Neural crest cell (in vitro differentiated cells): ENCODE measurements around the gene MT1E. TPM values are rescaled to one million over a fixed set of nuclear protein-coding genes. Genes with fewer than 3 reads are reported as not detected.
A peak's percentile ranks its signal among the peaks of the same experiment; 100 is the strongest.

Experiments used
- DNase-seq: peaks from one replicate; pipeline ENCODE4 v3.0.0; 2021; ENCODE audit warnings: low read depth, mixed read lengths, low spot score
- H3K27ac Mint-ChIP-seq: one replicate; pipeline ENCODE4 v1.8.0; 2021; ENCODE audit warnings: mild to moderate bottlenecking, mixed read lengths; ENCODE audit not compliant: unreplicated experiment
- H3K27me3 Mint-ChIP-seq: 2 replicates; pipeline ENCODE4 v1.8.0; 2021; ENCODE audit warnings: low read depth, mild to moderate bottlenecking, mixed read lengths
- H3K36me3 Mint-ChIP-seq: 2 replicates; pipeline ENCODE4 v1.8.0; 2021; ENCODE audit warnings: low read depth, mild to moderate bottlenecking, mixed read lengths
- H3K4me1 Mint-ChIP-seq: 2 replicates; pipeline ENCODE4 v1.8.0; 2021; ENCODE audit warnings: mixed read lengths
- H3K4me3 Mint-ChIP-seq: one replicate; pipeline ENCODE4 v1.8.0; 2021; ENCODE audit warnings: mild to moderate bottlenecking, mixed read lengths
- H3K9me3 Mint-ChIP-seq: 2 replicates; pipeline ENCODE4 v1.8.0; 2021; ENCODE audit warnings: mixed read lengths
- total RNA-seq: library from RNA; stranded (reverse); gene quantifications from 2 replicates; pipeline ENCODE4 v1.2.1, GENCODE V29; 2021
- TF ChIP-seq, protein P1 (sequence below): fragments of 200-600 bp; sonication (generic); conservative IDR thresholded peaks from 2 replicates; pipeline ENCODE4 v1.5.0; 2021; ENCODE audit warnings: antibody characterized with exemption, mild to moderate bottlenecking

Gene MT1E
- total RNA-seq, 1 donor from 2014 or later = 0.49 TPM

DNA sequence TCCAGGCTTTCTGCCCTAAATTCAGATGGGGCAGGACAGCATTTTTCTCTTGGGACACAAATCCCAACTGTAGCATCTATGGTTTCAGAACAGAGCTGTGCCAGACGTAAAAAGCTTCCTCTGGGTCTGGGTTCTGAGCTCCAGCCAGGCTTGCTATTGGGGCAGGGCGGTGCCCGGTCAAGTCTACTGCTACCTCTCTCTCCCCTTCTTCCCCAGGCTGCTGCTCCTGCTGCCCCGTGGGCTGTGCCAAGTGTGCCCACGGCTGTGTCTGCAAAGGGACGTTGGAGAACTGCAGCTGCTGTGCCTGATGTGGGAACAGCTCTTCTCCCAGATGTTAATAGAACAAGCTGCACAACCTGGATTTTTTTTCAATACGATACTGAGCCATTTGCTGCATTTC is 8.0 kb downstream of the MT1E start:
- Mint-ChIP-seq H3K36me3 (no peaks in the 10 kb centered on the region), H3K4me3 (no peak overlapping the region), H3K9me3 (no peaks in the 10 kb centered on the region), H3K27me3 (peaks cover 99% of the 10 kb centered on the region), H3K4me1 (peaks cover 10% of the 10 kb centered on the region), H3K27ac (no peak overlapping the region)
- TF ChIP-seq, protein P1, sequence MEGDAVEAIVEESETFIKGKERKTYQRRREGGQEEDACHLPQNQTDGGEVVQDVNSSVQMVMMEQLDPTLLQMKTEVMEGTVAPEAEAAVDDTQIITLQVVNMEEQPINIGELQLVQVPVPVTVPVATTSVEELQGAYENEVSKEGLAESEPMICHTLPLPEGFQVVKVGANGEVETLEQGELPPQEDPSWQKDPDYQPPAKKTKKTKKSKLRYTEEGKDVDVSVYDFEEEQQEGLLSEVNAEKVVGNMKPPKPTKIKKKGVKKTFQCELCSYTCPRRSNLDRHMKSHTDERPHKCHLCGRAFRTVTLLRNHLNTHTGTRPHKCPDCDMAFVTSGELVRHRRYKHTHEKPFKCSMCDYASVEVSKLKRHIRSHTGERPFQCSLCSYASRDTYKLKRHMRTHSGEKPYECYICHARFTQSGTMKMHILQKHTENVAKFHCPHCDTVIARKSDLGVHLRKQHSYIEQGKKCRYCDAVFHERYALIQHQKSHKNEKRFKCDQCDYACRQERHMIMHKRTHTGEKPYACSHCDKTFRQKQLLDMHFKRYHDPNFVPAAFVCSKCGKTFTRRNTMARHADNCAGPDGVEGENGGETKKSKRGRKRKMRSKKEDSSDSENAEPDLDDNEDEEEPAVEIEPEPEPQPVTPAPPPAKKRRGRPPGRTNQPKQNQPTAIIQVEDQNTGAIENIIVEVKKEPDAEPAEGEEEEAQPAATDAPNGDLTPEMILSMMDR = no peak
- DNase-seq = no peak

DNA sequence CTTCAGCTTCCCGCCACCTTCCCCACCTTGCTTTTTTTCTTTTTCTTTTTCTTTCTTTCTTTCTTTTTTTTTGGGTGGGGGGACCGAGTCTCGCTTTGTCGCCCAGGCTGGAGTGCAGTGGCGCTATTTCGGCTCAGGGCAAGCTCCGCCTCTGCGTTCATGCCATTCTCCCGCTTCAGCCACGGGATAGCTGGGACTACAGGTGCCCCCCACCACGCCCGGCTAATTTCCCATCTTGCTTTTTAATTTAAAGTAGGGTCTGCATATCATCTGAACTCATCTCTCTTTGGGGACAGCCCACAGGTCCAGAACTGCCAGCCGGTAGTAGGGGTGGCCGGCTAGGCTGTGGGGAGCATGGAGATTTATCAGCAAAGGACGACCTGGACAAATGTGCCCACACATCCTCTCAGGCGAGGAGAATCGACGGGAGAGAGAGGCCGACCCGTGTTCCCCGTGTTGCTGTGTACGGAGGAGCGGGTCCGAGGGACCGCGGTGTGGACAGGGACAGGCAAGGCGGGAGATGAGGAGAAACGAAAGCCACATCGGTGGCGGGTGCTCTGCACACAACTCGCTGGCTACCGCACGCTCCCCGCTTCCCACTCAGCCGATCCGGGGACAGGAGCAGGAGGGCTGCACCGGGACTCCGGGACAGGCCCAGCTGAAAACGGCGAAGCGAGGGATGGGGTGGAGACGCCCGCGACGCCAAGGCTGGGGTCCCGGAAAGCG is 9.3 kb downstream of the MT1E start:
- DNase-seq = no peak
- Mint-ChIP-seq H3K9me3 (no peaks in the 10 kb centered on the region), H3K27ac (no peak overlapping the region), H3K4me1 (peaks cover 10% of the 10 kb centered on the region), H3K36me3 (no peaks in the 10 kb centered on the region), H3K27me3 (peaks cover 99% of the 10 kb centered on the region), H3K4me3 (no peak overlapping the region)
- TF ChIP-seq, protein P1 = no peak

DNA sequence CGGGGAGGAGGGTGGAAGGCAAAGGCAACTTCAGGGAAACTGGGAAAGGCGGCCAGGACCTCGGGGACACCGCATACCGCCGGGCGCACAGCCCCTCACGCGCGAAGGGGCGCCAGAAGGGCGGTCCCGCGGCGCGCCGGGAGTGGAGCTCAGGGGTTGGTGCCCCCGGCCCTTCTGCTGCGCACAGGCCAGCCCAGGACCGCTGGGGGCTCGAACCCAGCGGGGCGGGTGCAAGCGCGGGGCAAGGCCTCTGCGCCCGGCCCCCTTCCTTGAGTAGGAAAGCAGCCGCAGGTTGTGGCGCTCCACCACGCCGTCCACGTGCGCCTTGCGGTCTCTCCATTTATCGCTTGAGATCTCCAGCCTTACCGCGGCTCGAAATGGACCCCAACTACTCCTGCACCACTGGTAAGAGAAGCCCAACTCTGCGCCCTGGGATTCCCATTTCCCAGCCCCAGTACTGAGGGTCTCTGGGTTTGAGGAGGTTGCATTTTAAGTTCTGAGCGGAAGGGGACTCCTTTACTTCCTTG is 9.9 kb downstream of the MT1E start:
- TF ChIP-seq, protein P1 = no peak
- H3K27me3 Mint-ChIP-seq = peaks cover 99% of the 10 kb centered on the region
- no peak overlapping the region for H3K27ac Mint-ChIP-seq
- H3K4me3 Mint-ChIP-seq = no peak overlapping the region
- no peaks in the 10 kb centered on the region for H3K9me3 Mint-ChIP-seq
- DNase-seq = no peak
- no peaks in the 10 kb centered on the region for H3K36me3 Mint-ChIP-seq
- peaks cover 10% of the 10 kb centered on the region for H3K4me1 Mint-ChIP-seq

DNA sequence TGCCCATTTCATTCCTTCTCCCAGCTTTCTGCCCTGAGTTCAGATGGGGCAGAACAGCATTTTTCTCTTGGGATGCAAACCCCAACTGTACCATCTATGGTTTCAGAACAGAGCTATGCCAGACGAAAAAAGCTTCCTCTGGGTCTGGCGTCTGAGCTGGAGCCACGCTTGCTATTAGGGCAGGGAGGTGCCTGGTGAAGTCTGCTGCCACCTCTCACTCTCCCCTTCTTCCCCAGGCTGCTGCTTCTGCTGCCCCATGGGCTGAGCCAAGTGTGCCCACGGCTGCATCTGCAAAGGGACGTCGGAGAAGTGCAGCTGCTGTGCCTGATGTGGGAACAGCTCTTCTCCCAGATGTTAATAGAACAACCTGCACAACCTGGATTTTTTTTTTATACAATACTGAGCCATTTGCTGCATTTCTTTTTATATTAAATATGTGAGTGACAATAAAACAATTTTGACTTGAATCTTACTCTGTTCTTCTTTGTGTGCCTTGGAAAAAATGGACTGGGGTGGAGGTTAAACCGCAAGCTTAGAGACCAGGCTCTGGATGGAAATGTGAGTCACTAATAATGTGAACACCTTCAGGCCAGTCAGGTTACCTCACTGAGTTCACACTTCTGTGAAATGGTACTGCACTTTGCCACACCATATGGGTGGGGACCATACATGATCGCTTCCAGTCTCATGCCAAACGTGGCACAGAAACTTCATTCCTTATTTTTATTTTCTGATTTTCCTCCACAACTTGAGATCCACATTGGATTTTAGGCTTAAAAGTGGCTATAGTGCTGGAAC is 11.2 kb downstream of the MT1E start:
- peaks cover 10% of the 10 kb centered on the region for H3K4me1 Mint-ChIP-seq
- H3K9me3 Mint-ChIP-seq = no peaks in the 10 kb centered on the region
- DNase-seq = no peak
- no peaks in the 10 kb centered on the region for H3K36me3 Mint-ChIP-seq
- H3K27me3 Mint-ChIP-seq = peaks cover 99% of the 10 kb centered on the region
- TF ChIP-seq, protein P1 = no peak
- H3K4me3 Mint-ChIP-seq = no peak overlapping the region
- H3K27ac Mint-ChIP-seq = no peak overlapping the region

DNA sequence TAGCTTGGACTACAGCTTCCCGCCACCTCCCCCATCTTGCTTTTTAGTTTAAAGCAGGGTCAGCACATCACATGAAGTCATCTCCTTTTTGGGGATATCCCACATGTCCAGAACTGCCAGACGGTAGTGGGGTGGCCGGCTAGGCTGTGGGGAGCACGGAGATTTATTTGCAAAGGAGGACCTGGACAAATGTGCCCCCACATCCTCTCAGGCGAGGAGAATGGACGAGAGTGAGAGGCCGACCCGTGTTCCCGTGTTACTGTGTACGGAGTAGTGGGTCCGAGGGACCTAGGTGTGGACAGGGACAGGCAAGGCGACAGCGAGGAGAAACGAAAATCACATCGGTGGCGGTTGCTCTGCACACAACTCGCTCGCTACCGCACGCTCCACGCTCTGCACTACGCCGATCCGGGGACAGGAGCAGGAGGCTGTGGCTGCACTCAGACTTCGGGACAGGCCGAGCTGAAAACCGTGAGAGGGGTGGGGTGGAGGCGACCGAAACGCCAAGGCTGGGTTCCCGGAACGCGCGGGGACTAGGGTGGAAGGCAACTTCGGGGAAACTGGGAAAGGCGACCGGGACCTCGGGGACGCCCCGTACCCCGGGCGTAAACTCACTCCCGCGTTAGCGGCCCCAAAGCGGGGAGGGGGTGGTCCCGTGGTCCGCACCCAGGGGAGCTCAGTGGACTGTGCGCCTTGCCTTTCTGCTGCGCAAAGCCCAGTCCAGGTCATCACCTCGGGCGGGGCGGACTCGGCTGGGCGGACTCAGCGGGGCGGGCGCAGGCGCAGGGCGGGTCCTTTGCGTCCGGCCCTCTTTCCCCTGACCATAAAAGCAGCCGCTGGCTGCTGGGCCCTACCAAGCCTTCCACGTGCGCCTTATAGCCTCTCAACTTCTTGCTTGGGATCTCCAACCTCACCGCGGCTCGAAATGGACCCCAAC is 12.5 kb downstream of the MT1E start, which contains the start of gene MT1A:
MT1A (plus strand) TSS at position 853 of the 937 bp plus-strand sequence; CDS start at position 926, 73 bp downstream.
- TF ChIP-seq, protein P1 = no peak
- DNase-seq = no peak
- Mint-ChIP-seq H3K27ac (no peak within 1 kb of the TSS), H3K36me3 (no peaks in the 10 kb centered on the region), H3K27me3 (peaks cover 99% of the 10 kb centered on the region), H3K4me1 (peaks cover 6% of the 10 kb centered on the region), H3K4me3 (peak within 1 kb of the TSS; percentile 68), H3K9me3 (no peaks in the 10 kb centered on the region)
